Measurements from ENCODE around the gene USB1. TPM values are rescaled to one million over a fixed set of nuclear protein-coding genes. Genes with fewer than 3 reads are reported as not detected.

USB1 gene
- total RNA-seq, 1 donor from 2014 or later, result 39.9 TPM

- no peak for DNase-seq
- H3K27me3 ChIP-seq (ENCODE audit: low read depth), result no peaks in the 10 kb centered on the region
- H3K27ac ChIP-seq, result no peak overlapping the region
- ATAC-seq, result no peak
- no peak overlapping the region for H3K4me3 ChIP-seq
- TF ChIP-seq CTCF (IDR thresholded peaks at IDR 0.05), result no peak
- H3K4me1 ChIP-seq, result no peaks in the 10 kb centered on the region
- no peaks in the 10 kb centered on the region for H3K36me3 ChIP-seq
- intact Hi-C loops (cut with DNase I), result no loop called here
- no peaks in the 10 kb centered on the region for H3K9me3 ChIP-seq
Observed at GRCh38 chr16:57960310-57960709, 40.9 kb upstream of the USB1 start.

GRCh38 chr16:57960826-57961472, 40.3 kb upstream of the USB1 start:
- no peaks in the 10 kb centered on the region for H3K9me3 ChIP-seq
- TF ChIP-seq CTCF (IDR thresholded peaks at IDR 0.05), result no peak
- no peak overlapping the region for H3K27ac ChIP-seq
- no peak for DNase-seq
- H3K36me3 ChIP-seq, result no peaks in the 10 kb centered on the region
- no peak for ATAC-seq
- H3K4me3 ChIP-seq, result no peak overlapping the region
- intact Hi-C loops (cut with DNase I), result no loop called here
- no peaks in the 10 kb centered on the region for H3K4me1 ChIP-seq
- H3K27me3 ChIP-seq (ENCODE audit: low read depth), result no peaks in the 10 kb centered on the region

- Histone ChIP-seq H3K4me1 (no peaks in the 10 kb centered on the region), H3K27me3 (ENCODE audit: low read depth) (no peaks in the 10 kb centered on the region), H3K4me3 (no peak overlapping the region), H3K9me3 (no peaks in the 10 kb centered on the region), H3K27ac (no peak overlapping the region), H3K36me3 (no peaks in the 10 kb centered on the region)
- intact Hi-C loops (cut with DNase I), result no loop called here
- TF ChIP-seq CTCF (IDR thresholded peaks at IDR 0.05), result no peak
- no peak for DNase-seq
- no peak for ATAC-seq
Observed at GRCh38 chr16:57961538-57961937, 39.7 kb upstream of the USB1 start.

- no peak for TF ChIP-seq CTCF (IDR thresholded peaks at IDR 0.05)
- DNase-seq (no peak), ATAC-seq (no peak)
- no peaks in the 10 kb centered on the region for H3K36me3 ChIP-seq
- H3K4me1 ChIP-seq, result no peaks in the 10 kb centered on the region
- H3K4me3 ChIP-seq, result no peak overlapping the region
- no peak overlapping the region for H3K27ac ChIP-seq
- intact Hi-C loops (cut with DNase I), result no loop called here
- H3K27me3 ChIP-seq (ENCODE audit: low read depth), result no peaks in the 10 kb centered on the region
- no peaks in the 10 kb centered on the region for H3K9me3 ChIP-seq
Observed at GRCh38 chr16:57962046-57962445, 39.2 kb upstream of the USB1 start.

GRCh38 chr16:57962756-57963155, 38.5 kb upstream of the USB1 start:
- TF ChIP-seq CTCF (IDR thresholded peaks at IDR 0.05), result no peak
- DNase-seq (no peak), ATAC-seq (no peak)
- H3K36me3 ChIP-seq, result no peaks in the 10 kb centered on the region
- H3K4me1 ChIP-seq, result no peaks in the 10 kb centered on the region
- intact Hi-C loops (cut with DNase I), result no loop called here
- no peaks in the 10 kb centered on the region for H3K9me3 ChIP-seq
- no peaks in the 10 kb centered on the region for H3K27me3 ChIP-seq (ENCODE audit: low read depth)
- H3K4me3 ChIP-seq, result no peak overlapping the region
- H3K27ac ChIP-seq, result no peak overlapping the region

Measured in lower lobe of right lung (tissue), 2 donors.